A549 (cell line): ENCODE measurements around the gene ALDH1A1. TPM values are rescaled to one million over a fixed set of nuclear protein-coding genes. Genes with fewer than 3 reads are reported as not detected.

Experiments used
- ATAC-seq, 2 experiments: fragments of 200-7000 bp in 1 of 2; fragments of >200 bp in 1 of 2; cut with Nextera tagmentation in 1 of 2; cut with Tn5 transposase in 1 of 2; 3 replicates each; pipeline versions ENCODE4 v1.8.0 to v1.9.1; 2018 to 2020; ENCODE audit warnings: mild to moderate bottlenecking in 1 of 2, moderate library complexity in 1 of 2
- CTCF ChIA-PET: fragments of 300-600 bp; sonication (Branson Sonifier 250); formaldehyde crosslinking; extraction: SDS; loops from one replicate; lab custom pipeline; 2021; ENCODE audit warnings: antibody characterized with exemption, inconsistent platforms; lab: Yijun Ruan, JAX
- POLR2A ChIA-PET: fragments of 350-600 bp; formaldehyde crosslinking; extraction: SDS; loops from one replicate; lab custom pipeline; 2021; ENCODE audit warnings: antibody characterized with exemption, inconsistent platforms; lab: Yijun Ruan, JAX
- DNase-seq, 2 experiments: peaks; one replicate each; pipeline versions ENCODE4 v3.0.0 to v3.0.0-alpha.2; 2011 to 2016; ENCODE audit warnings: low read depth in 1 of 2, low spot score in 1 of 2
- FAIRE-seq: peaks from 2 replicates; lab custom pipeline; 2011; peaks lifted over from hg19 to GRCh38; lab: Jason Lieb, UNC
- H3K27ac ChIP-seq, 2 experiments: fragments of >200 bp; sonication (Bioruptor Twin); formaldehyde crosslinking; 3 replicates each; pipeline ENCODE4 v1.5.1; 2016 to 2017
- H3K4me1 ChIP-seq: fragments of >200 bp; sonication (Bioruptor Twin); formaldehyde crosslinking; 3 replicates; pipeline ENCODE4 v1.6.1; 2016
- H3K4me2 ChIP-seq: fragments of >200 bp; sonication (Bioruptor Twin); formaldehyde crosslinking; 3 replicates; pipeline ENCODE4 v1.6.1; 2016
- H3K4me3 ChIP-seq: fragments of >200 bp; sonication (Bioruptor Twin); formaldehyde crosslinking; 3 replicates; pipeline ENCODE4 v1.5.1; 2016
- H3K9me3 ChIP-seq: fragments of >200 bp; sonication (Bioruptor Twin); formaldehyde crosslinking; 3 replicates; pipeline ENCODE4 v1.6.1; 2016
- CEBPB ChIP-seq, 2 experiments: fragments of >200 bp in 1 of 2; sonication (Bioruptor Twin) in 1 of 2; formaldehyde crosslinking in 1 of 2; IDR thresholded peaks; 2 replicates each; pipeline ENCODE4 v1.6.1; 2012 to 2016
- CHD4 ChIP-seq: fragments of 200-600 bp; sonication (generic); IDR thresholded peaks from 2 replicates; pipeline ENCODE4 v1.6.1; 2016; ENCODE audit warnings: antibody characterized with exemption, mild to moderate bottlenecking, borderline replicate concordance
- EHF ChIP-seq: fragments of 250-450 bp; sonication (Bioruptor Pico); IDR thresholded peaks from 2 replicates; pipeline ENCODE4 v1.5.0; 2020; ENCODE audit warnings: mild to moderate bottlenecking
- FOSB ChIP-seq: fragments of 250-450 bp; sonication (Bioruptor Pico); IDR thresholded peaks from 2 replicates; pipeline ENCODE4 v1.5.0; 2020; ENCODE audit warnings: mild to moderate bottlenecking, moderate library complexity
- FOXS1 ChIP-seq: fragments of 250-450 bp; sonication (Bioruptor Pico); IDR thresholded peaks from 2 replicates; pipeline ENCODE4 v1.5.0; 2020; ENCODE audit warnings: mild to moderate bottlenecking, moderate library complexity
- HOXB5 ChIP-seq: fragments of 250-450 bp; sonication (Bioruptor Pico); IDR thresholded peaks from 2 replicates; pipeline ENCODE4 v1.5.0; 2020; ENCODE audit warnings: mild to moderate bottlenecking, moderate library complexity
- MAFK ChIP-seq: fragments of 450-650 bp; IDR thresholded peaks from 2 replicates; pipeline ENCODE4 v1.6.1; 2014; ENCODE audit not compliant: partially characterized antibody
- MAZ ChIP-seq: fragments of 150-350 bp; IDR thresholded peaks from 2 replicates; pipeline ENCODE4 v1.6.1; 2014; ENCODE audit warnings: antibody characterized with exemption, low read depth, low read length, borderline replicate concordance
- MYC ChIP-seq: IDR thresholded peaks from 2 replicates; pipeline ENCODE4 v1.6.1; 2012; ENCODE audit warnings: mild to moderate bottlenecking, inconsistent platforms, low read length, improper control_type of control experiment, borderline replicate concordance
- NR3C1 ChIP-seq: fragments of >200 bp; sonication (Bioruptor Twin); formaldehyde crosslinking; IDR thresholded peaks from 3 replicates; pipeline ENCODE4 v1.6.1; 2017
- PHF8 ChIP-seq: fragments of 200-600 bp; sonication (generic); IDR thresholded peaks from 2 replicates; pipeline ENCODE4 v1.6.1; 2016; ENCODE audit warnings: low read depth, mild to moderate bottlenecking, antibody characterized with exemption, moderate library complexity, borderline replicate concordance
- POLR2AphosphoS2 ChIP-seq: conservative IDR thresholded peaks from 2 replicates; pipeline ENCODE4 v1.6.1; 2012; ENCODE audit warnings: low read length, improper control_type of control experiment, inconsistent platforms
- RAD21 ChIP-seq, 2 experiments: fragments of >200 bp in 1 of 2; sonication (Bioruptor Twin) in 1 of 2; formaldehyde crosslinking in 1 of 2; IDR thresholded peaks in 1 of 2; conservative IDR thresholded peaks in 1 of 2; 2 replicates in 1 of 2; 3 replicates in 1 of 2; pipeline ENCODE4 v1.6.1; 2012 to 2018; ENCODE audit warnings: inconsistent platforms in 1 of 2
- RARB ChIP-seq: fragments of 250-450 bp; sonication (Bioruptor Pico); IDR thresholded peaks from 2 replicates; pipeline ENCODE4 v1.8.0; 2021; ENCODE audit warnings: mild to moderate bottlenecking, moderate library complexity
- RFX5 ChIP-seq: fragments of 450-650 bp; IDR thresholded peaks from 2 replicates; pipeline ENCODE4 v1.7.1; 2014; ENCODE audit warnings: antibody characterized with exemption, mild to moderate bottlenecking, moderate library complexity
- SMC3 ChIP-seq: fragments of >200 bp; sonication (Bioruptor Twin); formaldehyde crosslinking; IDR thresholded peaks from 3 replicates; pipeline ENCODE4 v1.6.1; 2018; ENCODE audit warnings: inconsistent platforms
- TP53 ChIP-seq: fragments of 250-450 bp; sonication (Bioruptor Pico); IDR thresholded peaks from 2 replicates; pipeline ENCODE4 v1.5.0; 2021; ENCODE audit warnings: mild to moderate bottlenecking, moderate library complexity
- ZNF302 ChIP-seq: fragments of 250-450 bp; sonication (Bioruptor Pico); IDR thresholded peaks from 2 replicates; pipeline ENCODE4 v1.9.0; 2021; ENCODE audit warnings: inconsistent platforms, mild to moderate bottlenecking, moderate library complexity
- WGBS: methylation state at CpG from one replicate; pipeline ENCODE4 v1.1.6; 2017; ENCODE audit errors: missing lambda C conversion rate; 5-methylcytosine and 5-hydroxymethylcytosine counted together
- polyA plus RNA-seq, 4 experiments: library from polyadenylated mRNA; depleted of rRNA in 3 of 4; stranded (reverse); fragments of >200 nt; fragmentation: RNase III in 1 of 4; extraction: RNeasy Plus Mini Kit Qiagen cat#74134 plus additional on column Dnase treatment in 1 of 4; gene quantifications; 2 replicates in 3 of 4; 3 replicates in 1 of 4; pipeline ENCODE4 v1.2.3, GENCODE V29; 2011 to 2017
- TF ChIP-seq, protein P1 (sequence below): IDR thresholded peaks from 2 replicates; pipeline ENCODE4 v1.6.1; 2012
- TF ChIP-seq, protein P2 (sequence below): fragments of >200 bp; sonication (Bioruptor Twin); formaldehyde crosslinking; IDR thresholded peaks from 3 replicates; pipeline ENCODE4 v1.5.1; 2016
- TF ChIP-seq, protein P3 (sequence below): IDR thresholded peaks from 2 replicates; pipeline ENCODE4 v1.6.1; 2012
- TF ChIP-seq, protein P4 (sequence below): fragments of 250-450 bp; sonication (Bioruptor Pico); IDR thresholded peaks from 2 replicates; pipeline ENCODE4 v1.5.0; 2021; ENCODE audit warnings: mild to moderate bottlenecking, moderate library complexity, borderline replicate concordance

Gene ALDH1A1
- polyA plus RNA-seq, 2 of the 4 experiments (the other 2 are of a cell fraction) = 8,617 to 9,987 TPM

DNA sequence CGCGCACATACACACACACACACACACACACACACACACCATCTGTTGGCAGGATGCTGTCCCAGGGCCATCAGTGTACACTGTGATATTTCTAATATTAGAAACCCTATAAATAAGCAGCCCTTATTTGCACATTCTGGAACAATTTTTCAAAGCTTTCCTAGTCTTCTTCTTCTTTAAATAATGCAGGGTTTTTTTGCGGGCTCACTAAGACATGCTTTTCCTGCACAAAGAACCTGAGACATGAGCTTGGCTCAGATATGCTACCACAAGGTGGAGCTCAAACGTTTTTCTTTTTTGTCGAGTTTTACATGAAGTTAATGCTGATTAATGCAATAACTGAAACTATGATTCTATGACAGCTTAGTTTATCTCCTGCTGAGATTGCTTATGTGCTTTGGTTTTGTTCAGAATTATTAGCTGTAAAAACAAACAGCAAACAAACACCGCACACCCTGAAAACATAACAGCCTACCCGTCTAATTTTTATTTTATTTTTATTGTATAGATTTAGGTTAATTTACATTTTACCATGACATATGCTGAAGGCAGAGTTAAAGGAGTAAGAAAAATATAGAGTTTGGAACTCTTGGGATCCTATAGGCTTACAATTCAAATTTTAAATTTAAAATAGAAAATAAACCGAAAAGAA lies 95.8 kb downstream of the ALDH1A1 start:
- Histone ChIP-seq H3K4me3 (no peak overlapping the region), H3K4me2 (peak overlapping the region; percentile 26), H3K9me3 (no peaks in the 10 kb centered on the region), H3K27ac (peak overlapping the region; percentile 92 to 93), H3K4me1 (peaks cover 43% of the 10 kb centered on the region)
- peak; percentile 66 to 92 for DNase-seq
- POLR2A ChIA-PET = interaction anchor here (0.5 to 1.9 kb wide), 5 partner anchors 61 to 342 kb away, joined by 3 to 8 read pairs (median 3); no protein-coding TSS in a partner anchor
- peak; percentile 75 for ATAC-seq
- CTCF ChIA-PET = interaction anchor here (0.6 to 5.9 kb wide), 48 partner anchors 9 to 826 kb away, joined by 3 to 54 read pairs (median 5); no protein-coding TSS in a partner anchor
- peak; percentile 97 for FAIRE-seq
- TF ChIP-seq MAFK = peak; percentile 99
- TF ChIP-seq SMC3 = peak; percentile 87
- peak; percentile 80 to 82 for TF ChIP-seq RAD21 (conservative IDR thresholded peaks at IDR 0.05 in 1 of 2, IDR thresholded peaks at IDR 0.05 in 1 of 2)
- 0 out of 4 replicates have a peak, but pooled peaks of 1 of the 2 experiments have one; percentile 29 for TF ChIP-seq CEBPB (IDR thresholded peaks at IDR 0.05)
- no peak for TF ChIP-seq TP53
- TF ChIP-seq, protein P1, sequence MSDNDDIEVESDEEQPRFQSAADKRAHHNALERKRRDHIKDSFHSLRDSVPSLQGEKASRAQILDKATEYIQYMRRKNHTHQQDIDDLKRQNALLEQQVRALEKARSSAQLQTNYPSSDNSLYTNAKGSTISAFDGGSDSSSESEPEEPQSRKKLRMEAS = 0 out of 2 replicates have a peak, but pooled peaks have one; percentile 44
- TF ChIP-seq, protein P2, sequence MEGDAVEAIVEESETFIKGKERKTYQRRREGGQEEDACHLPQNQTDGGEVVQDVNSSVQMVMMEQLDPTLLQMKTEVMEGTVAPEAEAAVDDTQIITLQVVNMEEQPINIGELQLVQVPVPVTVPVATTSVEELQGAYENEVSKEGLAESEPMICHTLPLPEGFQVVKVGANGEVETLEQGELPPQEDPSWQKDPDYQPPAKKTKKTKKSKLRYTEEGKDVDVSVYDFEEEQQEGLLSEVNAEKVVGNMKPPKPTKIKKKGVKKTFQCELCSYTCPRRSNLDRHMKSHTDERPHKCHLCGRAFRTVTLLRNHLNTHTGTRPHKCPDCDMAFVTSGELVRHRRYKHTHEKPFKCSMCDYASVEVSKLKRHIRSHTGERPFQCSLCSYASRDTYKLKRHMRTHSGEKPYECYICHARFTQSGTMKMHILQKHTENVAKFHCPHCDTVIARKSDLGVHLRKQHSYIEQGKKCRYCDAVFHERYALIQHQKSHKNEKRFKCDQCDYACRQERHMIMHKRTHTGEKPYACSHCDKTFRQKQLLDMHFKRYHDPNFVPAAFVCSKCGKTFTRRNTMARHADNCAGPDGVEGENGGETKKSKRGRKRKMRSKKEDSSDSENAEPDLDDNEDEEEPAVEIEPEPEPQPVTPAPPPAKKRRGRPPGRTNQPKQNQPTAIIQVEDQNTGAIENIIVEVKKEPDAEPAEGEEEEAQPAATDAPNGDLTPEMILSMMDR = peak; percentile 82
- TF ChIP-seq HOXB5 (CRISPR knock-in tag) = no peak
- 21% methylated on average over 8 of the region's 8 CpGs for WGBS

DNA sequence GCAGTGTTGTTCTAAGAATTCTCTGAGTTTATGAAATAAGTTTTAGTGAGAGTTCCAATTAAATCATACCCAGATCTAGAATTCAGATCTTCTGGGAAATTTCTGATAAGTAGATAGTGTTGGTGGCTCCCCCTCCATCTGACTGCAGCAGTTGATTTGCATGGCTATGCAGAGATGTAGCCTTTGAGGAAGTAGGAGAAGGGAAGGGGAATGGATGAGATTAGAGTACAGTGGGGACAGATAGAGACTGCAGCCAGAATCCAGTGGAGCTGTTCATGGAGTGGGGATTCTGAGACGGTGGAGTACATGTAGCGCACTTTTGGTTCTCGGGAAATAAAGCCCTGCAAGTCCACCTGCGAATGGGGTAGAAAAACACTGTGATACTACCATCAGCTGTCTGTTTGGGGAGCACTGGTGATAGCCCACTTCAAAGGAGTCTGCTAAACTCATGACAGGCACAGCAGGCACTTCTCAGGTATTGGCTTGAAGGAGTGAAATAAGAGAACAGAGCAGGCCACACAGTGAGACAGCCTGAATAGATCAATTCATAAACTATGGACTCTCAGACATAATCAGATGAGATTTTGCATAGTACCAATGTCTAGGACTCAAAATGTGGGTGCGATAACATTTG lies 96.8 kb downstream of the ALDH1A1 start:
- no peaks in the 10 kb centered on the region for H3K9me3 ChIP-seq
- peak overlapping the region; percentile 92 to 93 for H3K27ac ChIP-seq
- ATAC-seq (peak in 1 of 2 experiments; percentile 5; a peak in 1 of 6 replicates), FAIRE-seq (no peak), DNase-seq (no peak)
- WGBS = 91% methylated on average over 5 of the region's 5 CpGs
- peaks cover 43% of the 10 kb centered on the region for H3K4me1 ChIP-seq
- ChIA-PET CTCF (interaction anchor here (0.7 to 5.9 kb wide), 25 partner anchors 11 to 825 kb away, joined by 3 to 54 read pairs (median 7); no protein-coding TSS in a partner anchor), POLR2A (no interaction called here)
- TF ChIP-seq POLR2AphosphoS2 = 0 out of 2 replicates have a peak, but pooled peaks have one; percentile 64
- TF ChIP-seq EHF (CRISPR knock-in tag) = no peak
- no peak overlapping the region for H3K4me3 ChIP-seq
- H3K4me2 ChIP-seq = no peak overlapping the region

DNA sequence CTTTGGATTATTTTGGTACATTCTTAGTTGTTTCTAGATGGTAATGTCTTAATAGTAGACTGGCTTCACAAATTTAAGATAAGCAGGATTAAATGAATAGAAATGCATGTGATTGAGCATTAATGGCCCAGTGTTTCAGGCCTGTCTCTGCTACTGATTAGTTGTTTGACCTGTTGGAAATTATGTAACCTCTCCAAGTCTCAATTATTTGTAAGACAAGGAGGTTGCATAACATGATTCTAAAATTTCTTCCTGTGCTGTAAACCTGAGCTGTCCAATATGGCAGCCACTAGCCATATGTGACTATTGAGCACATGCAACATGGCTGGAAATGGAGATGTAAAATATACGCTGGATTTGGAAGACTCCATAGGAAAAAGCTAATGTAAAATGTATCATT lies 97.5 kb downstream of the ALDH1A1 start:
- no peak overlapping the region for H3K4me3 ChIP-seq
- no peak overlapping the region for H3K27ac ChIP-seq
- TF ChIP-seq MYC = no peak
- no peak for TF ChIP-seq RARB (CRISPR knock-in tag)
- TF ChIP-seq PHF8 = no peak
- TF ChIP-seq MAZ = no peak
- TF ChIP-seq, protein P2 = no peak
- no peak for TF ChIP-seq POLR2AphosphoS2
- no peak for TF ChIP-seq CHD4
- TF ChIP-seq ZNF302 (CRISPR knock-in tag) = no peak
- TF ChIP-seq, protein P1 = no peak
- no peak for TF ChIP-seq RAD21 (conservative IDR thresholded peaks at IDR 0.05 in 1 of 2, IDR thresholded peaks at IDR 0.05 in 1 of 2)
- TF ChIP-seq FOXS1 (CRISPR knock-in tag) = no peak
- TF ChIP-seq RFX5 = no peak
- no peak for TF ChIP-seq NR3C1
- TF ChIP-seq, protein P3, sequence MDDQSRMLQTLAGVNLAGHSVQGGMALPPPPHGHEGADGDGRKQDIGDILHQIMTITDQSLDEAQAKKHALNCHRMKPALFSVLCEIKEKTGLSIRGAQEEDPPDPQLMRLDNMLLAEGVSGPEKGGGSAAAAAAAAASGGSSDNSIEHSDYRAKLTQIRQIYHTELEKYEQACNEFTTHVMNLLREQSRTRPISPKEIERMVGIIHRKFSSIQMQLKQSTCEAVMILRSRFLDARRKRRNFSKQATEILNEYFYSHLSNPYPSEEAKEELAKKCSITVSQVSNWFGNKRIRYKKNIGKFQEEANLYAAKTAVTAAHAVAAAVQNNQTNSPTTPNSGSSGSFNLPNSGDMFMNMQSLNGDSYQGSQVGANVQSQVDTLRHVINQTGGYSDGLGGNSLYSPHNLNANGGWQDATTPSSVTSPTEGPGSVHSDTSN = no peak
- TF ChIP-seq FOSB (CRISPR knock-in tag) = no peak
- TF ChIP-seq, protein P4, sequence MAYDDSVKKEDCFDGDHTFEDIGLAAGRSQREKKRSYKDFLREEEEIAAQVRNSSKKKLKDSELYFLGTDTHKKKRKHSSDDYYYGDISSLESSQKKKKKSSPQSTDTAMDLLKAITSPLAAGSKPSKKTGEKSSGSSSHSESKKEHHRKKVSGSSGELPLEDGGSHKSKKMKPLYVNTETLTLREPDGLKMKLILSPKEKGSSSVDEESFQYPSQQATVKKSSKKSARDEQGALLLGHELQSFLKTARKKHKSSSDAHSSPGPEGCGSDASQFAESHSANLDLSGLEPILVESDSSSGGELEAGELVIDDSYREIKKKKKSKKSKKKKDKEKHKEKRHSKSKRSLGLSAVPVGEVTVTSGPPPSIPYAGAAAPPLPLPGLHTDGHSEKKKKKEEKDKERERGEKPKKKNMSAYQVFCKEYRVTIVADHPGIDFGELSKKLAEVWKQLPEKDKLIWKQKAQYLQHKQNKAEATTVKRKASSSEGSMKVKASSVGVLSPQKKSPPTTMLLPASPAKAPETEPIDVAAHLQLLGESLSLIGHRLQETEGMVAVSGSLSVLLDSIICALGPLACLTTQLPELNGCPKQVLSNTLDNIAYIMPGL (CRISPR knock-in tag) = no peak
- ChIA-PET CTCF (interaction anchor here (0.7 to 5.9 kb wide), 6 partner anchors 10 to 574 kb away, joined by 3 to 54 read pairs (median 8); no protein-coding TSS in a partner anchor), POLR2A (no interaction called here)
- FAIRE-seq (no peak), DNase-seq (no peak), ATAC-seq (no peak)
- peaks cover 43% of the 10 kb centered on the region for H3K4me1 ChIP-seq
- H3K4me2 ChIP-seq = no peak overlapping the region
- no peaks in the 10 kb centered on the region for H3K9me3 ChIP-seq
- 98% methylated on average over 1 of the region's 1 CpG for WGBS
